Cardiac fibroblast (primary cell): ENCODE data around the gene PHACTR1.

Source experiments
- DNase-seq, 2 donors: peaks; one replicate each; pipeline versions ENCODE4 v3.0.0 to v3.0.0-alpha.2; 2010; ENCODE audit warnings: low read depth in 2 of 2
- H3K4me3 ChIP-seq, 2 donors: replicated peaks in 1 of 2; 1 replicate in 1 of 2; 2 replicates in 1 of 2; pipeline ENCODE4 v1.5.1; 2011; ENCODE audit warnings: low read depth in 2 of 2, low read length in 2 of 2, mild to moderate bottlenecking in 2 of 2, moderate library complexity in 1 of 2
- TF ChIP-seq, protein P1 (sequence below): IDR thresholded peaks from one replicate; pipeline ENCODE4 v1.5.1; 2011; ENCODE audit warnings: low read depth, mild to moderate bottlenecking, low read length, inconsistent platforms

The PHACTR1 gene

DNA sequence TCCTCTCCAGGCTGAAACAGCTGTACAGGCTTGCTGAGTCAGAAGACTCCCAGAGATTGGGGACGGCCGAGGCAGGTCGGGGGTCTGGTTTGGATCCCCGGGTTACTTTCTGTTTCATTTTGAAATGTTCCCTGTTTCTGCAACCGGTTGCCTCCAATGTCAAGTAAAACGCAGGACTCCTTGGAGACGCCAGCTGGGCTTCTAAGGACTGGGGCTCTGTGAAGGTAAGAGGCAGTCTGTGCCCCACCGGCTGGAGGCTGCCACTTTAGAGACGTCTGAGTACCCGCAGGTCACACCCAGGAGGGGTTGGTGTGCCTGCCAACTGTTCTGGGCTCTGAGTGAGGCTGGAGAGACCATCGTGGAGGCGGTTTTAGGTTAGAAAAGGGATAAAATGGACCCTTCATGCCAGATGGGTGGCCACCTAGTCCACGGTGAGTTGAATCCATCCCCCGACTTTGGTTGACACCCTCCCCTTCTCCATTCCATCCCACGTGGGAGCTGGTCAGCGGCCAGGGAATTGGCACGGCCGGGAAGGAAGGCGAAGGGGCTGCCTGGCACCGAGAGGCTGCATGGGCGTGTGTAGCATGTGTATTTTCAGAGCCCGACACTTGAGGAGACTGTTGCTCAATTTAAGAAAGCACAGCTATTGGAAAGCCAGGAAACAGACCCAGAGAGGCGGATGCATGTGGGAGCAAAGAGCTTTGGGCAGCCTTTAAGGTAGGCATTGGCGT is 240.9 kb downstream of the PHACTR1 start:
- TF ChIP-seq, protein P1, sequence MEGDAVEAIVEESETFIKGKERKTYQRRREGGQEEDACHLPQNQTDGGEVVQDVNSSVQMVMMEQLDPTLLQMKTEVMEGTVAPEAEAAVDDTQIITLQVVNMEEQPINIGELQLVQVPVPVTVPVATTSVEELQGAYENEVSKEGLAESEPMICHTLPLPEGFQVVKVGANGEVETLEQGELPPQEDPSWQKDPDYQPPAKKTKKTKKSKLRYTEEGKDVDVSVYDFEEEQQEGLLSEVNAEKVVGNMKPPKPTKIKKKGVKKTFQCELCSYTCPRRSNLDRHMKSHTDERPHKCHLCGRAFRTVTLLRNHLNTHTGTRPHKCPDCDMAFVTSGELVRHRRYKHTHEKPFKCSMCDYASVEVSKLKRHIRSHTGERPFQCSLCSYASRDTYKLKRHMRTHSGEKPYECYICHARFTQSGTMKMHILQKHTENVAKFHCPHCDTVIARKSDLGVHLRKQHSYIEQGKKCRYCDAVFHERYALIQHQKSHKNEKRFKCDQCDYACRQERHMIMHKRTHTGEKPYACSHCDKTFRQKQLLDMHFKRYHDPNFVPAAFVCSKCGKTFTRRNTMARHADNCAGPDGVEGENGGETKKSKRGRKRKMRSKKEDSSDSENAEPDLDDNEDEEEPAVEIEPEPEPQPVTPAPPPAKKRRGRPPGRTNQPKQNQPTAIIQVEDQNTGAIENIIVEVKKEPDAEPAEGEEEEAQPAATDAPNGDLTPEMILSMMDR = no peak
- DNase-seq = peak; percentile 63 to 77

DNA sequence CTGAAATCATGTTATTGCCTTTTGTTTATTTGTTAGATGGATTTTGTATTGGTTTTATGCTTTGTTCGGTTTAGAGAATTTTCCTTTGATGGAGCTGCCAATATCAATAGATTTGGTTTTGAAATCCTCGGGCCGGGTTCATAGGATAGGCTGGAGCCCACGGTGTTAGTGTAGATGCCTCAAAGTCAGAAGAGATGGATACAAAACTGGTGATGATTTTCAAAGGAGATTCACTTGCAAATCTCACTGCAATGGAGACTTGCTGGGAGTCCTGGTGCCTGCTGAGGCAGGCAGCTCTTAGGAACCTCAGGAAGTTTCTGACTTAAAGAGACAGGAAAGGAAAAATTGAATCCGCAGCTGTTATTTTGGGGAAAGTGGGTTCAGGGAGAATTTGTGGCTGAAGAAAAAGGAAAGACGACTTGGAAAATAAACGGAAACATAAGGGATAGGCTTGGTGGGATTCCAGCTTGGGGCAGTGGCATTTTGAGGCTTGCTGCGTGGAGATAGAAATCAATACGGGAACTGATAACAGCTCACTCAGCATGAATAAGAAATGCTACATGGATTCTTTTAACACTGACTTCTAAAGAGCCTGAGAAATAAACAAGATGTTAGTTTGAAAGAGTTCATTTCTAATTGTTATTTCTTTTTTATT is 241.6 kb downstream of the PHACTR1 start:
- peak overlapping the region; percentile 65 to 66 for H3K4me3 ChIP-seq
- TF ChIP-seq, protein P1 = no peak
- peak; percentile 26 to 41 for DNase-seq

More for the DNA sequence above, 240.9 kb downstream of the PHACTR1 start:
- peak overlapping the region; percentile 65 to 66 for H3K4me3 ChIP-seq

DNA sequence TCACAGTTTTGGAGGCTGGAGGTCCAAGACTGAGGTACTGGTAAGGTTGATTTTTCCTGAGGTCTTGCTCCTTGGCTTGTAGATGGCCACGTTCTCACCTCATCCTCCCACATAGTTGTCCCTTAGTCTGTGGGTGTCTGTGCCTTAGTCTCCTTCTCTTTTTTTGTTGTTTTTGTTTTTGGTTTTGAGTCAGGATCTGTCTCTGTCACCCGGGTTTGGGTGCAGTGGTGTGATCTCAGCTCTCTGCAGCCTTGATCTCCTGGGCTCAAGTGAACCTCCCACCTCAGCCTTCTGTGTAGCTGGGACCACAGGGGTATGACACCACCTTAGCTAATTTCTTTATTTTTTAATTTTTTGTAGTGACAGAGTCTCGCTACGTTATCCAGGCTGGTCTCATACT is 245.2 kb downstream of the PHACTR1 start:
- no peak overlapping the region for H3K4me3 ChIP-seq
- no peak for DNase-seq
- TF ChIP-seq, protein P1 = no peak

DNA sequence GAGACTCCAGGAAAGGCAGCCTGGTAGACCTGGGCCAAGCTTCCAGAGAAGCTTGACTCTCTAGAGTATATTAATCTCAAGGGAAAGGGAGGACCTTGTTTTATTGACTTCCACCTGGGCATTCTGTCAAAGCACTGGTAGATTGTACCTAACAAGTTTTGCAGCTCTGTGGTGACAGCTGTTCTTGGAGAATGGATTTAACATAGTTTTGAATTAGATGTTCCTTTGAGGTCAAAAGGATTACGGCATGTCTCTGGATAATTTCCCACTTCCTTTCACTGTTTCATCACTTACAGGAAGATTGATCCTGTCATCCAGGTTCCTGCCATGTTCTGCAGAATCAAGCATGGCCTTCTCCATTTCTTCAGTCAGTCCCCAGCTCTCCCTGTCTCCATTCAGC is 246.0 kb downstream of the PHACTR1 start:
- H3K4me3 ChIP-seq = no peak overlapping the region
- TF ChIP-seq, protein P1 = no peak
- peak; percentile 23 to 52 for DNase-seq

DNA sequence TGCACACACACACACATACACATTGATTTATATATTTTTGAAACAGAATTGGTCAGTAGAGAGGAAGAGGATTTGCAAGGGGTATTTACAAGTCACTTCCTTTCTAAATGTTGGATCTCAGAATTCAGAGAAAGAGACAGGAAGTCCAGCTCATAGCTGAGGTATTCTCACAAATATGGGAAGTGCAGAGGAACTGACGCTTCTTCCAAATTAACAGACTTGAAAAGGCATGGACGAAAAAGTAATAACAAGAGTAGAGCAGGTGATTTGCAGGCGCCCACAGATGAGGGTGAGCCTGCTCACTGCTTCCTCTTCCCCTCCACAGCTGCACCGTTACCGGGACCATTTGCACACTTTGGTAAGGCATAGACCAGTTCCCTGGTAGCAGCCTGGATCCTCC is 246.4 kb downstream of the PHACTR1 start:
- no peak overlapping the region for H3K4me3 ChIP-seq
- peak; percentile 57 to 62 for DNase-seq
- TF ChIP-seq, protein P1 = no peak

DNA sequence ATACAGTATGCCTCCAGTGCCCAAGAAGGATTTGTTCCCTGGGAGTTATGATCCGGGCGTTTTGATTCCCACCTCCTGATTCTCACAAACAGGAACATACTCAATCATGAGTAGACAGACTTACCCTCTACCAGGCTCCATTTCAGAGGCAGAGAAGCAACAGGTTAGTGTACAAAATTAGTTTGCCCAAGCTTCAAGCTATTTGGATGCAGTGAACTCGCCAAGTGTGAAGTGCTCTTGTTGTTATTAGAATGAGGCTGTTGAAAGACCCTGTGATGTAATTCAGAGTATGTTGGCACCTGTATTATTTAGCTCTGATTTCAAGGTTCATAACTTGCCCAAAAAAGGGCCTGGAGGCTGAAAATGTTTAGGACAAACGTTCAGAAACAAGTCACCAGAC is 247.0 kb downstream of the PHACTR1 start:
- no peak for DNase-seq
- TF ChIP-seq, protein P1 = no peak
- H3K4me3 ChIP-seq = no peak overlapping the region

DNA sequence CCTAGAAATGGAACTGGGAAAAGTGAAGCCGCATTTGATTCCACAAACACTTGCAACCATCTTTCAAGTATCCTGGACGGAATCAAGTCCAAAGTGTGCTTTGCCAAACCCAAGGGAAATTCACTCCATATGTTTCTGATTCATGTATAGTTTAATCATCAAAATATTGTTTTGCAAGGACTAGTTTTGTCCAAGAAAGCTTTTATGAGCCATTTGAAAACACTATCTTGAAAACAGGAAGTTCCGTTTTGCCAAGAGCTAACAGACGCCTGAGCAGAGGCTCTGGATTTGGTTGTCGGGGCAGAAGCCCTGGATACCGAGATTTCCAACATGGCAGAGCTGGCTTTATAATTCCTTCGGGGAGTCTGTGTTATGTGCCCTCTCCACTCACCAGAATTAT is 251.1 kb downstream of the PHACTR1 start:
- no peak overlapping the region for H3K4me3 ChIP-seq
- peak; percentile 43 to 55 for DNase-seq
- TF ChIP-seq, protein P1 = no peak
